22Rv1 (cell line): ENCODE results near the gene ADAMTS10.

ENCODE experiments used
- ZFX ChIP-seq: fragments of 450-650 bp; IDR thresholded peaks from 2 replicates; pipeline ENCODE4 v1.6.1; 2017; ENCODE audit warnings: antibody characterized with exemption, borderline replicate concordance
- TF ChIP-seq, protein P1 (sequence below): fragments of 450-650 bp; IDR thresholded peaks from 2 replicates; pipeline ENCODE4 v1.5.1; 2017; ENCODE audit warnings: mild to moderate bottlenecking

DNA sequence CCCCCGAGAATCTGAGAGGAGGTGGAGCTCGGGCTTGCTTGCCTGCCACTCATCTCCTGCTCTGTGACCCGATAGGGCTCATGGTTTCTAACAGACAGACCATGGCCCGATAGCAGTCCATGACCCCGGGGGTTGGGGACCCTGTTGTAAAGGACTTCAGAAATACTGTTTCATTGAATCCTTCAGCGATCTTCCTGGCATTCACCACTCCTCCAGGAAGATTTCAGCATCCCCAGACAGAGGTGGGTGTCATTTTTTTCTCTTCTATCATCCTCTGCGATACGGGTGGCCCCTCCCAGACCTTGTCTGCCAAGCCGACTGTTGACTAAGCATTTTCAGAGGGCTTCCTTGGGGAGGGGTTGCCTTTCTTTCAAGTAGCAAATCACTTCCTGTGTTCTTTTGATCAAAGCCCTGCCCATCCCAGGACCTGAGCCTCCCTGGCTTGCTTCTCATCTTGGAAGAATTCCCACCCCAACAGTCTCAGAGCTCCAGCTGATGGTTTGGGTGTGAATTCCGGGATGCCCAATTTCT, 35.0 kb downstream of the ADAMTS10 start:
- TF ChIP-seq, protein P1, sequence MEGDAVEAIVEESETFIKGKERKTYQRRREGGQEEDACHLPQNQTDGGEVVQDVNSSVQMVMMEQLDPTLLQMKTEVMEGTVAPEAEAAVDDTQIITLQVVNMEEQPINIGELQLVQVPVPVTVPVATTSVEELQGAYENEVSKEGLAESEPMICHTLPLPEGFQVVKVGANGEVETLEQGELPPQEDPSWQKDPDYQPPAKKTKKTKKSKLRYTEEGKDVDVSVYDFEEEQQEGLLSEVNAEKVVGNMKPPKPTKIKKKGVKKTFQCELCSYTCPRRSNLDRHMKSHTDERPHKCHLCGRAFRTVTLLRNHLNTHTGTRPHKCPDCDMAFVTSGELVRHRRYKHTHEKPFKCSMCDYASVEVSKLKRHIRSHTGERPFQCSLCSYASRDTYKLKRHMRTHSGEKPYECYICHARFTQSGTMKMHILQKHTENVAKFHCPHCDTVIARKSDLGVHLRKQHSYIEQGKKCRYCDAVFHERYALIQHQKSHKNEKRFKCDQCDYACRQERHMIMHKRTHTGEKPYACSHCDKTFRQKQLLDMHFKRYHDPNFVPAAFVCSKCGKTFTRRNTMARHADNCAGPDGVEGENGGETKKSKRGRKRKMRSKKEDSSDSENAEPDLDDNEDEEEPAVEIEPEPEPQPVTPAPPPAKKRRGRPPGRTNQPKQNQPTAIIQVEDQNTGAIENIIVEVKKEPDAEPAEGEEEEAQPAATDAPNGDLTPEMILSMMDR, result no peak
- TF ChIP-seq ZFX, result no peak
